ENCODE data around the gene LAMTOR4. TPM values are rescaled to one million over a fixed set of nuclear protein-coding genes. Genes with fewer than 3 reads are reported as not detected.

The LAMTOR4 gene
- total RNA-seq, 1 donor from 2014 or later = 151 TPM

- TF ChIP-seq CTCF (IDR thresholded peaks at IDR 0.05) = no peak
- POLR2A ChIA-PET = interaction anchor here (0.5 to 4.1 kb wide), 8 partner anchors 14 to 327 kb away, joined by 3 to 64 read pairs (median 10); partner anchors contain the start of genes COPS6, LAMTOR4, MEPCE and ZCWPW1
- intact Hi-C loops (cut with micrococcal nuclease) = no loop called here
- Mint-ChIP-seq H3K36me3 (ENCODE audit: low read depth) (peaks cover 67% of the 10 kb centered on the region), H3K9me3 (no peaks in the 10 kb centered on the region), H3K27me3 (no peaks in the 10 kb centered on the region), H3K4me1 (peaks cover 29% of the 10 kb centered on the region), H3K4me3 (peak overlapping the region; percentile 92), H3K27ac (no peak overlapping the region)
- ATAC-seq (ENCODE audit: low read depth) (no peak), DNase-seq (no peak)
- CTCF ChIA-PET = no interaction called here
Measured at GRCh38 chr7:100102950-100103840, 45.5 kb upstream of the LAMTOR4 start.

GRCh38 chr7:100105534-100105933, 43.2 kb upstream of the LAMTOR4 start:
- no peak overlapping the region for H3K27ac Mint-ChIP-seq
- H3K4me3 Mint-ChIP-seq = no peak overlapping the region

GRCh38 chr7:100106633-100107032, 42.1 kb upstream of the LAMTOR4 start:
- ATAC-seq (ENCODE audit: low read depth) (no peak), DNase-seq (no peak)
- Mint-ChIP-seq H3K27ac (no peak overlapping the region), H3K4me3 (no peak overlapping the region), H3K27me3 (no peaks in the 10 kb centered on the region), H3K4me1 (peaks cover 6% of the 10 kb centered on the region), H3K9me3 (no peaks in the 10 kb centered on the region), H3K36me3 (ENCODE audit: low read depth) (peaks cover 67% of the 10 kb centered on the region)
- intact Hi-C loops (cut with micrococcal nuclease) = no loop called here
- CTCF ChIA-PET = no interaction called here
- POLR2A ChIA-PET = no interaction called here
- TF ChIP-seq CTCF (IDR thresholded peaks at IDR 0.05) = no peak

More at GRCh38 chr7:100105534-100105933, 43.2 kb upstream of the LAMTOR4 start:
- Mint-ChIP-seq H3K27me3 (no peaks in the 10 kb centered on the region), H3K36me3 (ENCODE audit: low read depth) (peaks cover 65% of the 10 kb centered on the region), H3K9me3 (no peaks in the 10 kb centered on the region), H3K4me1 (peaks cover 9% of the 10 kb centered on the region)
- intact Hi-C loops (cut with micrococcal nuclease) = no loop called here
- ATAC-seq (ENCODE audit: low read depth) (no peak), DNase-seq (no peak)
- ChIA-PET POLR2A (no interaction called here), CTCF (no interaction called here)
- TF ChIP-seq CTCF (IDR thresholded peaks at IDR 0.05) = no peak

DNA sequence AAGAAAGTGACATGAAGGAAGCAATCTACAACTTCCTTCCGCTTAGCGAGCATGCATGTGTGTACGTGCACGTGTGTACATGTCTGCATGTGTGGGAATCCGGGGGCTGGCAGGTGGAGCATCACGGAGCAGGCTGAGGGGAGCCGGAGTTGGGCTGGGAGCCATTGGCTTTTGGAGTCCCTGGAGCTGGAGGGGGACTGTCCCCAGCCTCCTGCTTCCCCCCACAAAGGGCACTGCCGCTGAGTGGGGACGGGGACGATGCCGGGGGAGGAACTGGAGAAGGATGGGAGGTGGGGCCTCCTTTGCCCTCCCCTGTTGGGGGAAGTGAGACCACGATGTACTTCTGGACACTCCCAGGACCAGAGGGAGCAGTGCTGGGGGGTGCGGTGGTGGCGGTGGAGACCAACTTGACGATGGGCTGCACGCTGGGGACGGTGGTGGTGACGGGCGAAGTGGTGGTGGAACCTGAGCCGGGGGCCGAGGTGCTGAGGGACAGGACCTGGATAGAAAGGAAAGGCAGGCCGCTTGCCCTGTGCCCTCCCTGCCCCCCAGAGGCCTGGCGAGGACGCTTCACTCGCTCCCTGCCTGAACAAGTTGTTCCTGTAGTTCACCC, 41.5 kb upstream of the LAMTOR4 start:
- no peak for ATAC-seq (ENCODE audit: low read depth)
- H3K4me3 Mint-ChIP-seq = no peak overlapping the region
- H3K4me1 Mint-ChIP-seq = peaks cover 6% of the 10 kb centered on the region
- CTCF ChIA-PET = no interaction called here
- DNase-seq = no peak
- intact Hi-C loops (cut with micrococcal nuclease) = no loop called here
- POLR2A ChIA-PET = no interaction called here
- peaks cover 72% of the 10 kb centered on the region for H3K36me3 Mint-ChIP-seq (ENCODE audit: low read depth)
- H3K9me3 Mint-ChIP-seq = no peaks in the 10 kb centered on the region
- H3K27ac Mint-ChIP-seq = no peak overlapping the region
- no peak for TF ChIP-seq CTCF (IDR thresholded peaks at IDR 0.05)
- no peaks in the 10 kb centered on the region for H3K27me3 Mint-ChIP-seq

- H3K4me3 Mint-ChIP-seq = no peak overlapping the region
- H3K4me1 Mint-ChIP-seq = no peaks in the 10 kb centered on the region
- no peak overlapping the region for H3K27ac Mint-ChIP-seq
- H3K27me3 Mint-ChIP-seq = no peaks in the 10 kb centered on the region
- CTCF ChIA-PET = no interaction called here
- peaks cover 78% of the 10 kb centered on the region for H3K36me3 Mint-ChIP-seq (ENCODE audit: low read depth)
- TF ChIP-seq CTCF (IDR thresholded peaks at IDR 0.05) = no peak
- intact Hi-C loops (cut with micrococcal nuclease) = no loop called here
- ATAC-seq (ENCODE audit: low read depth) (no peak), DNase-seq (no peak)
- no peaks in the 10 kb centered on the region for H3K9me3 Mint-ChIP-seq
- POLR2A ChIA-PET = no interaction called here
Measured at GRCh38 chr7:100107890-100108289, 40.8 kb upstream of the LAMTOR4 start.
